NCI-H1105 treated with DMSO at 0.1 percent for 48 hours (cell line): ENCODE measurements around the gene OR10A5.
A peak's percentile ranks its signal among the peaks of the same experiment; 100 is the strongest.
"Not testable (repeated sequence)": the region's sequence is repeated elsewhere in the genome, so short reads cannot be mapped to it uniquely, and the experiment has no call there.

Experiments used
- DNase-seq: peaks from one replicate; lab custom pipeline; 2025; lab: John Stamatoyannopoulos, UW

Gene OR10A5, protein sequence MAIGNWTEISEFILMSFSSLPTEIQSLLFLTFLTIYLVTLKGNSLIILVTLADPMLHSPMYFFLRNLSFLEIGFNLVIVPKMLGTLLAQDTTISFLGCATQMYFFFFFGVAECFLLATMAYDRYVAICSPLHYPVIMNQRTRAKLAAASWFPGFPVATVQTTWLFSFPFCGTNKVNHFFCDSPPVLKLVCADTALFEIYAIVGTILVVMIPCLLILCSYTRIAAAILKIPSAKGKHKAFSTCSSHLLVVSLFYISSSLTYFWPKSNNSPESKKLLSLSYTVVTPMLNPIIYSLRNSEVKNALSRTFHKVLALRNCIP

DNA sequence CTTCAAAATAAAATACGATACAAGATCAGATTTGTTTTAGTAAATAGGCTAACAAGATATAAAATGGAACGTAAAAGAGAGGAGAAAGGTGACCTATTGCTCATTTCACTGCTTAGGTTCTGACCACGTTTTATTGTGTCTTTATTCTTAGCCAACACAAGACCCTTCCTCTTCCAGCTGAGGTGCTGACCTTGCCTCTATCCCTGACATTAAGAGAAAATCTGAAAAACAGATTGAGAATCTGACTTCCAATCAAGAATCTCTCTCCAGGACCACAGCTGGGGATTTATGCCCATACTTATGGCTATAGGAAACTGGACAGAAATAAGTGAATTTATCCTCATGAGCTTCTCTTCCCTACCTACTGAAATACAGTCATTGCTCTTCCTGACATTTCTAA is at the start of gene OR10A5:
Gene OR10A5 (plus strand): TSS at position 301 of the 400 bp plus-strand sequence. CDS start 0 bp downstream, at position 301.
- DNase-seq: no peak

DNA sequence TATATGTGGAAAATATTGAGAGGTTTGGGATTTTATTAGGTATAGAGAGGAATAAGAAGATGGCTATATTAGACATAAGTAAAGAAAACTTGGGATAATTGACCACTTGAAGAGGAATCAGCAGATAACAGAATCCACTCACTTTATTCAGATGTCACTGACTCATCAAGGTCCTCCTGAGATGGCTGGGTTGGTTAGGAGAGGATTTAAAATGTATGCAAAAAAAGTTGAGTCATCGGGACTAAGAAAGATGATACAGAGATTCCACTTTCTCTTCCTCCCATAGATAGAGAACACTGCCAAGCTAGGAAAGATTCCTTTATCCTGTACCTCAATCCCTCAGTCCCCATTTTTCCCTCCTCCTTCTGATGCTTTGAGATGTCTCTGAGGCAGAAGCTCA is 46.1 kb upstream of the OR10A5 start, which contains the start of gene OR6A2:
Gene OR6A2 (minus strand): TSS at position 288 of the 400 bp plus-strand sequence. CDS start 3,981 bp downstream, outside the sequence.
- DNase-seq: no peak

DNA sequence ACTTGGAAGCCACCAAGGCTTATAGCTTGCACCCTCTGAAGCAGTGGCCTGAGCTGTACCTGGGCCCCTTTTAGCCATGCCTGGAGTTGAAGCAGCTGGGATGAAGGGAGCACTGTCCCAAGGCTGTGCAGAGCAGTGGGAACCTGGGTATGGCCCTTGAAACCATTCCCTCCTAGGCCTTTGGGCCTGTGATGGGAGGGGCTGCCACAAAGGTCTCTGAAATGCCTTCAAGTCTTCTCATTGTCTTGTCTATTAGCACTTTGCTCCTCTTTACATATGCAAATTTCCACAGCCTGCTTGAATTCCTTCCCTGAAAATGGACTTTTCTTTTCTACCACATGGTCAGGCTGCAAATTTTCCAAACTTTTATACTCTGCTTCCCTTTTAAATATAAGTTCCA is 44.4 kb upstream of the OR10A5 start:
- DNase-seq: not testable (repeated sequence)

DNA sequence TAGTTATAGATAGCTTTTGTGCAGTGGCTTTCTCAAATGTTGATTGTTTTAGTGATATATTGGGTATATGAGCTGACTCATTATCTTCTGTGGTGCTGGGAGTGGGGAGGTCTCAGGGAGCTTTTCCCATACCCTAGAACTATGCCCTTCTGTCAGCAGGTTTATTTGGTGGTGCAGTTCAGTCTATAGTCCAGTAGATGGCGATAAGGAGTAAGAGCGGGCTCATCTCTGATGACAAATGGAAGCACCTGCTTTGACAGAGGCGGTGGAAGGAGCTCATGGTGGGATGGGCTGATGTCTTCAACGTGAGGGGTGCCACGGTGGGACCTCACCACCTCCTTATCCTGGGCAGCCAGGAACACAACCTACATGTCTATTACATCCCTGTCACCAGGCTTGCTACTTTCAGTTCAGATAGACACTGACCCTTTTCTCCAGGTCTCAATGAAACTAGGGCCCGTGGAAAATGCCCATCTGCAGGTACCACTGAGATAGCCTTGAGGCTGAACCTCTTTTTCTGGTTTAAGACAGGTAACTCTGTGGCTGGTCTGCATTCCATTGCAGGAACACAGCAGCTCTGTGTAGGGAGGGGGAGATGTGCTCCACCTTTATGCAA is 33.0 kb upstream of the OR10A5 start:
- peak; percentile 46 for DNase-seq

DNA sequence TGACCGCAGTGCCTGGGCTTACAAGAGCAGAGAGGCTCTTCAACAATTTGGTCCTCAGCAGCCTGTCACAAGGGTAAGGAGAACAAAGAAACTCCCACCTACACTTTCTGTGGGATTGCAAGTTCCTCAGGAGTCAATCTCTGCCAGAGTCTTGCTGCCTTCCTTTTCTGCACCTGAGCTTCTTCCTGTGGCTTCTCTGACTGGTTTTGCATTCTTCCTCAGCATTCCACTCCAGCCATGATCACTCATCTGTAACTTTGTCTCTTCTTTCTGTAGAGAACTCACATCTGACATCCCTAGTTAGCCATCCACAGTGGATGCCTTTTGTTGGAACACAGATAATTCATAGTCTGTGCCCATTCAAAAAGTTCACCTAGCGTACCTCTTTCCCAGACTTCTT is 31.8 kb upstream of the OR10A5 start:
- DNase-seq: no peak

- no peak for DNase-seq
Observed at GRCh38 chr11:6817694-6818093, 27.8 kb upstream of the OR10A5 start.

DNA sequence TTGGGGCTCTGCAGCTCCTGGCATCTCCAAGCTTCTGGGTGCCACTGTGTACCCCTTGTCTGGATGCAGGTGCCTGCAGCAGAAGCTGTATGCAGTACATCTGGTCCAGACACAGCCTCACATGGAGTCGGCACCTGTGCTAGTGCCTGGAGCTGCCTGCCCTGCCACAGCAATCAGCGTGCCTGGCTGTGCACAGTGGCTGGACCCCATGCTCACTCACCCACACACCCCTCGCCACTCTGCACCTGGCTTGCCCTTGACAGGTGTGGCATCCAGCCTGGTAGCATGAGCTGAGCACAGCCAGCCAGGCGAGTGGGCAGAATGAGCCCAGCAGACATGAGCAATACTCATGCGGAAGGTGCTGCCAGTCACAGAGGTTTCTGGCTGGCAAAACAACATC is 26.5 kb upstream of the OR10A5 start:
- DNase-seq: no peak

- DNase-seq: peak; percentile 24
Observed at GRCh38 chr11:6824136-6824823, 21.2 kb upstream of the OR10A5 start.

DNA sequence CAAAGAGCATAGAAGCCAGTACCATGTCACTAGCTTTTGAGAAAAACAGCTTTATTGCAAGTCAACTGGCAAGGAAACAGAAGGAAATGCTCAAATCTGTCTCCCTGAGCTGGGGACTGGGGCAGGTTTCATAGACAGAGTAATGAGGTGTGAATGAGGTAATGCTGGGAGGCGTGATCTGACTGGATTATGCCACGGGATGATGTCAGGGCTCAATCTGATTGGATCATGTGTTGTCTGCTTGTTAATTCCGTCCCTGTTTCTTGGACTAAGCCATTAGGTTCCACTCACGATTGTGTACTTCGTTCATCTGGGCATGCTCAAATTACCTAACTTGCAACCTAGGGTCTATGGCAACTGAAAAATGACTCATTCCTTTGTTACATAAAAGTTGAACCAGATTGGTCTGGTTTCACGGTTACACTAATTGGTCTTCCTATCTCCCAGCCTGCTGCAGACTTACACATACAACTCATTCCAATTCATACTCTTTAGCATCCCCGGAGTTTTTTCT is 20.2 kb upstream of the OR10A5 start:
- DNase-seq: peak; percentile 16

GRCh38 chr11:6828103-6828502 is 17.4 kb upstream of the OR10A5 start:
- no peak for DNase-seq

DNA sequence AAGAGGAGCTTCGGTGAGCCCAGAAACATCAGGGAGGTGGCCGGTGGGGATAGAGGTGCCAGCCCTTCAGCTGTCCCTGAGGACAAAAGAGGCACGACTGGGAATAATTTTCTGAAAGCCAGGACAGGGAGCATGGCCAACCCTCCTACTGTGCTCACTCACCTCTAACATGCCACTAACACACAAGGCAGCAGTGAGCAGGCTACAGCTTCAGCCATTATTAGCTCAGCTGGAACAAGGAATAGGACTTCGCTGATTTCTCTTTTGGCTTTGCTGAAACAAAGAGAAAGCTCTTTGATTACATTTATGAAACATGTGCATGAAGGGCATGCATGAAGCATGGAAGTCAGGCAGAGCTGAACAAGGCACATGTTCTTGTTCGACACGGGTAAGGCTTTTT is 12.1 kb upstream of the OR10A5 start:
- DNase-seq: no peak

GRCh38 chr11:6834021-6834420 is 11.5 kb upstream of the OR10A5 start:
- no peak for DNase-seq

- no peak for DNase-seq
Observed at GRCh38 chr11:6841694-6842093, 3.8 kb upstream of the OR10A5 start.

DNA sequence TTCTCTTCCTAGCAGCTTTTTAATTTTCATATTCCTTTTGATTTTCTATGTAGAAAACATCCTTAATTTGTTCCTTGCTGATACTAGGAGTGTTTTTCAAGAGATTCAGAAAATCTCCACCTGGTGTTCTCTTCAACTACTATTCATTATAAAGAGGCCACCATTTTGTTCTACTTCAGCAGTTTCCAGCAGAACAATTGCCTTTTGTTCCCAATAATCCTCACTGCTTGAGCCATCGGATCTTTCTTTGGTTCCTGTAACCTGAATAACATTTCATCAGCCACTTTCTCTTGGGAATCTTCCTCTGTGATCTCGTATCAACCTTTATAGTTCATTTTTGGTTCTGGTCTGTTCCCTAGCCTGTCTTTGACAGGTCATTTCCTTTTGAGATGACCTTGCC is 1.8 kb upstream of the OR10A5 start:
- DNase-seq: no peak

DNA sequence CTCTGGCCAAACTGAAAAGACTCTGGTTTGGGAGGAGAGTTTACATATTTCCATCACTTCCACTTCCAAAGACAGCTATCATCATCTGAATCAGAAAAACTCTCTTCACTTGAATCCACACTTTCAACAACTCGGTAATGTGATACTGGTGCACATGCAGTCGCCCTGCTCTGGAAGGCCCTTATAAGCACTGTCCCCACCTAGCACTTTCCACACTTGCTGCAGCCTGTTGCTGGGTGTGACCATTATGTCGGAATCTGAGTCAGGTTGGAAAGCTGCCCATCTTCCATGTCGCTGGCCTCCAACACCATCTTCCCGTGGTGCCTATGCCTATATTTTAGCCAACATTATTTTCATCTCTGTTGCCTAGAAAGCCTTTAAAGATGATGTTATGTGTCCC is 1.1 kb upstream of the OR10A5 start:
- no peak for DNase-seq

DNA sequence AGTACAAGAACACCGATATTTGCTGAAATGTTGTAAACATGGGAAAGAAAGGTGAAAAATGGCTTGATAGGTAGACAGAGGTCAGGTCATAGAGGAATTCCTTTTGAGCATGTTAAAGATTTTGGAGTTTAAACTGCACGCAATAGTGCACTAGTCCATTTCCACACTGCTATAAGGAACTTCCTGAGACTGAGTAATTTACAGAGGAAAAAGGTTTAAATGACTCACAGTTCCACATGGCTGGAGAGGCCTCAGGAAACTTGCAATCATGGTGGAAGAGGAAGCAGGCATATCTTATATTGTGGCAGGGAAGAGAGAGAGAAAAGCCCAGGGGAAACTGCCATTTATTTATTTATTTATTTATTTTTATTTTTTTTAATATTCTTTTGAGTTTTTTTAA is 5.0 kb downstream of the OR10A5 start:
- no peak for DNase-seq

DNA sequence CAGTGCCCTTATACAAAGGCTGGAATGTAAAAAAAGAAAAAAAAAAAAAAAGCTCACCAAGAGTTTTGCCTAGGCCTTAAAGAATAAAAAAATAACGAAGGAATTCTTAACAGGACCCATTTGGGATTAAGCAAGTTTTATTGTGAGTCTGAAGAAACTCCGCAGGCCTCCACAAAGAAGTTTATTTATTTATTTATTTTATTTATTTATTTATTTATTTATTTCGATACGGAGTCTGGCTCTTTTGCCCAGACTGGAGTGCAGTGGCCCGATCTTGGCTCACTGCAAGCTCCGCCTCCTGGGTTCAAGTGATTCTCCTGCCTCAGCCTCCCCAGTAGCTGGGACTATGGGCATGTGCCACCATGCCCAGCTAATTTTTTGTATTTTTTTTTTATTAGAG is 9.3 kb downstream of the OR10A5 start:
- DNase-seq: not testable (repeated sequence)

DNA sequence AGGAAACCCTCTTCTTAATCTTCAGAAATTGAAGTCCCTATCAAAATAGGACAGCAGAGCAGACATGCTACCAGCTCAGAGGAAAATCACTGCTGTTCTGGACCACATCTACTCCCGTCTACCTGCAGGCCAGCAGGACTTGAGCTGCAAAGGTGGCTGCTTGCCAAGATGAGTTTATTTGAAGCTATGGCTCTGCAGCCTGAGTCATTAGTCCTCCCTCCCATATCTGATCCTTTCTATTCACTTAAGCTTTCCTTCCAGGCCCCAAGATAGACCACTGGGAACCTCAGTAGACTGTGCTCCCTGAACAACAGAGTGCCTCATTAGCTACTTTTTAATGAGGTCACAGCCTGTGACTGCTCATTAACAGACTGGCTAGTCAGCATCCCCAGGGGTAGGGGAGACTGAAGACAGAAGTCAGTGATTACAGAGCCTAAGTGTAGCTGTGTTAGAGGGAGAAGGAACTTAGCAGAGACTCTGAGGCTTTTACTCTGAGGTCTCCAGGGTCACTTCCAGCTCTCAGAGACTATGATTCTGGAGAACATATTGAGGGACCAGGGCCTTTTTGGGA is 10.6 kb downstream of the OR10A5 start:
- no peak for DNase-seq

GRCh38 chr11:6856871-6857270 is 11.4 kb downstream of the OR10A5 start:
- DNase-seq: no peak

DNA sequence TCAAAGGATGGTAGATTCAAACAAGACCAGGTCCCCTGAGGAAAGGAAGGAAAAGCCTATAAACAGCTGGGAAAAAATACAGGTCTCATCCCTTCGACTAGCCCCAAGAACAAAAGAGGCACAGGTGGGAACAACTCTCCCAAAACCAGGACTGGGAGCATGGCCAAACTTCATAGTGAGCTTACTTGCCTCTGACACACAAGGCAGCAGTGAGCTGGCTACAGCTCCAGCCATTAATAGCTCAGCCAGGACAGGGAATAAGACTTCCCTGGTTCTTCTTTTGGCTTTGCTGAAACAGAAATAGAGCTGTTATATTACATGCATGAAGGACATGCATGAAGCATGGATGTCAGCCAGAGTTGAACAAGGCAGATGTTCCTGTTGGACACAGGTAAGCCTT is 17.5 kb downstream of the OR10A5 start, which contains the start of gene OR10A2:
Gene OR10A2 (plus strand): TSS at position 97 of the 400 bp plus-strand sequence. CDS start 6,698 bp downstream, outside the sequence.
- DNase-seq: peak; percentile 33

GRCh38 chr11:6864438-6864837 is 19.0 kb downstream of the OR10A5 start:
- DNase-seq: no peak

- no peak for DNase-seq
Observed at GRCh38 chr11:6871278-6871677, 25.8 kb downstream of the OR10A5 start.
